Transverse colon (tissue), 4 donors: ENCODE measurements around the gene CSRP1.

Experiments used
- POLR2AphosphoS5 ChIP-seq, 3 donors: sonication (generic); formaldehyde crosslinking; IDR thresholded peaks; one replicate each; pipeline ENCODE4 v1.6.1; 2016; ENCODE audit warnings: antibody characterized with exemption in 3 of 3
- TF ChIP-seq, protein P1 (sequence below), 5 experiments: fragments of 200-600 bp in 3 of 5; fragments of 450-650 bp in 2 of 5; sonication (generic) in 3 of 5; IDR thresholded peaks; 1 replicate in 2 of 5; 2 replicates in 3 of 5; pipeline ENCODE4 v1.5.1; 2016 to 2017; ENCODE audit warnings: antibody characterized with exemption in 5 of 5, inconsistent platforms in 3 of 5, mild to moderate bottlenecking in 2 of 5, moderate library complexity in 1 of 5

DNA sequence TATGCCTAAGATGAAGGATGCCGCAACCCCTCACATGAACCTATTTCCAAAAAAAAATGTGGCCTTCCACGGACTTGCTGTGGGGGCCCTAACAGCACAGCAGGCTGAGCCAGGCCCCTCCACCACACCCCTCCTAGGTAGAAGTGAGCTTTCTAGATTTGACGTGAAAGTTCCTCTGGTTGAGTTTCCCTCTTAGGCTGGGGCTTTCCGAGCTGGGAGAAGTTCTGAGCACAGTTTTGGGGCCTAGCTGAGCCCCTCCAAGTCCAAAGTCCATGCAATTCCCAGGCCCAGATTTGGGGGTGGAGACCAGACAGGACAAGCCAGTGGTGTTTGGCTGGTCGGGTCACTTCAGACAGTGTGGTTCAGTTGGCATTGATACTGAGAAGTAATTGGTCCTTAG is 24.2 kb downstream of the CSRP1 start:
- TF ChIP-seq, protein P1, sequence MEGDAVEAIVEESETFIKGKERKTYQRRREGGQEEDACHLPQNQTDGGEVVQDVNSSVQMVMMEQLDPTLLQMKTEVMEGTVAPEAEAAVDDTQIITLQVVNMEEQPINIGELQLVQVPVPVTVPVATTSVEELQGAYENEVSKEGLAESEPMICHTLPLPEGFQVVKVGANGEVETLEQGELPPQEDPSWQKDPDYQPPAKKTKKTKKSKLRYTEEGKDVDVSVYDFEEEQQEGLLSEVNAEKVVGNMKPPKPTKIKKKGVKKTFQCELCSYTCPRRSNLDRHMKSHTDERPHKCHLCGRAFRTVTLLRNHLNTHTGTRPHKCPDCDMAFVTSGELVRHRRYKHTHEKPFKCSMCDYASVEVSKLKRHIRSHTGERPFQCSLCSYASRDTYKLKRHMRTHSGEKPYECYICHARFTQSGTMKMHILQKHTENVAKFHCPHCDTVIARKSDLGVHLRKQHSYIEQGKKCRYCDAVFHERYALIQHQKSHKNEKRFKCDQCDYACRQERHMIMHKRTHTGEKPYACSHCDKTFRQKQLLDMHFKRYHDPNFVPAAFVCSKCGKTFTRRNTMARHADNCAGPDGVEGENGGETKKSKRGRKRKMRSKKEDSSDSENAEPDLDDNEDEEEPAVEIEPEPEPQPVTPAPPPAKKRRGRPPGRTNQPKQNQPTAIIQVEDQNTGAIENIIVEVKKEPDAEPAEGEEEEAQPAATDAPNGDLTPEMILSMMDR (IDR thresholded peaks at IDR 0.05), result no peak
- TF ChIP-seq POLR2AphosphoS5 (IDR thresholded peaks at IDR 0.05), result peak in 1 of 3 donors; percentile 29
